Measurements from ENCODE around the gene CACNA2D2.

CACNA2D2 gene

GRCh38 chr3:50411229-50411628, 92.2 kb downstream of the CACNA2D2 start:
- no peak for TF ChIP-seq CTCF (conservative IDR thresholded peaks at IDR 0.05; ENCODE audit: low read depth, low read length)
- DNase-seq (ENCODE audit: low read depth): no peak
- H3K4me3 ChIP-seq (ENCODE audit: low read length): no peak overlapping the region

- no peak for TF ChIP-seq CTCF (conservative IDR thresholded peaks at IDR 0.05; ENCODE audit: low read depth, low read length)
- no peak for DNase-seq (ENCODE audit: low read depth)
- no peak overlapping the region for H3K4me3 ChIP-seq (ENCODE audit: low read length)
Measured at GRCh38 chr3:50410608-50411139, 92.8 kb downstream of the CACNA2D2 start.

GRCh38 chr3:50410185-50410584, 93.2 kb downstream of the CACNA2D2 start:
- no peak overlapping the region for H3K4me3 ChIP-seq (ENCODE audit: low read length)
- DNase-seq (ENCODE audit: low read depth): no peak
- no peak for TF ChIP-seq CTCF (conservative IDR thresholded peaks at IDR 0.05; ENCODE audit: low read depth, low read length)

- H3K4me3 ChIP-seq (ENCODE audit: low read length): no peak overlapping the region
- TF ChIP-seq CTCF (conservative IDR thresholded peaks at IDR 0.05; ENCODE audit: low read depth, low read length): no peak
- no peak for DNase-seq (ENCODE audit: low read depth)
Measured at GRCh38 chr3:50408443-50408944, 94.9 kb downstream of the CACNA2D2 start.

- DNase-seq (ENCODE audit: low read depth): no peak
- no peak overlapping the region for H3K4me3 ChIP-seq (ENCODE audit: low read length)
- no peak for TF ChIP-seq CTCF (conservative IDR thresholded peaks at IDR 0.05; ENCODE audit: low read depth, low read length)
Measured at GRCh38 chr3:50406487-50406886, 96.9 kb downstream of the CACNA2D2 start.

- H3K4me3 ChIP-seq (ENCODE audit: low read length): no peak overlapping the region
- no peak for DNase-seq (ENCODE audit: low read depth)
- TF ChIP-seq CTCF (conservative IDR thresholded peaks at IDR 0.05; ENCODE audit: low read depth, low read length): no peak
Measured at GRCh38 chr3:50405249-50405648, 98.2 kb downstream of the CACNA2D2 start.

- no peak overlapping the region for H3K4me3 ChIP-seq (ENCODE audit: low read length)
- TF ChIP-seq CTCF (conservative IDR thresholded peaks at IDR 0.05; ENCODE audit: low read depth, low read length): no peak
- DNase-seq (ENCODE audit: low read depth): no peak
Measured at GRCh38 chr3:50401978-50402595, 101.3 kb downstream of the CACNA2D2 start.

All from retinal pigment epithelial cell (primary cell).